Vagina (tissue), 2 donors: ENCODE measurements around the gene DNAI2. TPM values are rescaled to one million over a fixed set of nuclear protein-coding genes. Genes with fewer than 3 reads are reported as not detected.

Experiments
- DNase-seq, 2 donors: peaks; one replicate each; pipeline ENCODE4 v3.0.0-alpha.2; 2017; ENCODE audit errors: extremely low spot score in 2 of 2
- H3K27ac ChIP-seq: fragments of 200-600 bp; sonication (generic); one replicate; pipeline ENCODE4 v1.5.1; 2019
- H3K27me3 ChIP-seq: fragments of 200-600 bp; sonication (generic); one replicate; pipeline ENCODE4 v1.5.1; 2019
- H3K36me3 ChIP-seq, 2 donors: fragments of 200-600 bp; sonication (generic); one replicate each; pipeline ENCODE4 v1.5.1; 2017 to 2019
- H3K4me1 ChIP-seq: fragments of 200-600 bp; sonication (generic); one replicate; pipeline ENCODE4 v1.5.1; 2019
- H3K4me3 ChIP-seq, 2 donors: fragments of 200-600 bp; sonication (generic); 1 replicate in 1 of 2; 2 replicates in 1 of 2; pipeline ENCODE4 v1.5.1; 2016 to 2019
- H3K9me3 ChIP-seq: fragments of 200-600 bp; sonication (generic); one replicate; pipeline ENCODE4 v1.5.1; 2019
- POLR2A ChIP-seq, 2 donors: fragments of 450-650 bp; IDR thresholded peaks; one replicate each; pipeline ENCODE4 v1.6.1; 2017; ENCODE audit warnings: antibody characterized with exemption in 2 of 2, mild to moderate bottlenecking in 2 of 2, moderate library complexity in 2 of 2
- POLR2AphosphoS5 ChIP-seq, 2 donors: sonication (generic); formaldehyde crosslinking; IDR thresholded peaks; one replicate each; pipeline ENCODE4 v1.9.0; 2017; ENCODE audit warnings: antibody characterized with exemption in 2 of 2, mild to moderate bottlenecking in 2 of 2, low read depth in 1 of 2; ENCODE audit not compliant: insufficient read depth in 1 of 2
- intact Hi-C: fragments of 100-400 bp; cut with DNase I; formaldehyde crosslinking; loops from one replicate; pipeline ENCODE4 v1.15.1; 2023
- total RNA-seq: library from RNA; depleted of rRNA; stranded (reverse); fragments of >200 nt; gene quantifications from one replicate; pipeline ENCODE4 v1.2.3, GENCODE V29; 2016
- TF ChIP-seq, protein P1 (sequence below), 3 experiments: fragments of 450-650 bp in 2 of 3; fragments of 200-600 bp in 1 of 3; sonication (generic) in 1 of 3; IDR thresholded peaks; one replicate each; pipeline ENCODE4 v1.5.1; 2017 to 2019; ENCODE audit warnings: antibody characterized with exemption in 3 of 3, mild to moderate bottlenecking in 2 of 3, moderate library complexity in 2 of 3

Gene DNAI2
- total RNA-seq, 1 donor from 2014 or later: not detected

DNA sequence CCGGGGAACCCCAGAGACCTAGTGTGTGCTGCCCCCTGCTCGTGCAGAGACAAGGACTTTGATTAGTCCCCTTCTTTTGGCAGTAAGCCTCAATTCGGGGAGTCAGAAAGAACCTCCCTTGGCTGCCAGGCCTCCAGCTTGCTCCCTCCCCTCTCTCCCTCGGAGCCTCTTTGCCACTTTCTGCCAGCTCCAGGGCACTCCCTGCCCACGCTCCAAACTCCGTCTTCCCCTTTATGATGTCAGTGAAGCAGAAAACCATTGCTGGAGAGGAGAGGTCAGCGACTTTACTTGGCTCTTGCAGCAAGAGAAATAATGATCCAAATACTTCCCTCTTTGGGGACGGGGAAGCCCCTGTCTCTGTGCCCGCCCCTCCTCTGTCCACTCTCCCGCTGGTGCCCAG, 32.6 kb upstream of the DNAI2 start:
- Histone ChIP-seq H3K27ac (no peak overlapping the region), H3K9me3 (no peaks in the 10 kb centered on the region), H3K27me3 (no peaks in the 10 kb centered on the region), H3K36me3 (no peaks in the 10 kb centered on the region), H3K4me3 (no peak overlapping the region), H3K4me1 (no peaks in the 10 kb centered on the region)
- intact Hi-C loops: loop anchor here (2.0 kb wide), 1 partner anchor 23 kb away; no protein-coding TSS in a partner anchor
- TF ChIP-seq, protein P1, sequence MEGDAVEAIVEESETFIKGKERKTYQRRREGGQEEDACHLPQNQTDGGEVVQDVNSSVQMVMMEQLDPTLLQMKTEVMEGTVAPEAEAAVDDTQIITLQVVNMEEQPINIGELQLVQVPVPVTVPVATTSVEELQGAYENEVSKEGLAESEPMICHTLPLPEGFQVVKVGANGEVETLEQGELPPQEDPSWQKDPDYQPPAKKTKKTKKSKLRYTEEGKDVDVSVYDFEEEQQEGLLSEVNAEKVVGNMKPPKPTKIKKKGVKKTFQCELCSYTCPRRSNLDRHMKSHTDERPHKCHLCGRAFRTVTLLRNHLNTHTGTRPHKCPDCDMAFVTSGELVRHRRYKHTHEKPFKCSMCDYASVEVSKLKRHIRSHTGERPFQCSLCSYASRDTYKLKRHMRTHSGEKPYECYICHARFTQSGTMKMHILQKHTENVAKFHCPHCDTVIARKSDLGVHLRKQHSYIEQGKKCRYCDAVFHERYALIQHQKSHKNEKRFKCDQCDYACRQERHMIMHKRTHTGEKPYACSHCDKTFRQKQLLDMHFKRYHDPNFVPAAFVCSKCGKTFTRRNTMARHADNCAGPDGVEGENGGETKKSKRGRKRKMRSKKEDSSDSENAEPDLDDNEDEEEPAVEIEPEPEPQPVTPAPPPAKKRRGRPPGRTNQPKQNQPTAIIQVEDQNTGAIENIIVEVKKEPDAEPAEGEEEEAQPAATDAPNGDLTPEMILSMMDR (IDR thresholded peaks at IDR 0.05): no peak
- TF ChIP-seq POLR2A (IDR thresholded peaks at IDR 0.05): no peak
- no peak for TF ChIP-seq POLR2AphosphoS5 (IDR thresholded peaks at IDR 0.05; ENCODE audit: insufficient read depth in 1 of 2, low read depth in 1 of 2)
- no peak for DNase-seq

DNA sequence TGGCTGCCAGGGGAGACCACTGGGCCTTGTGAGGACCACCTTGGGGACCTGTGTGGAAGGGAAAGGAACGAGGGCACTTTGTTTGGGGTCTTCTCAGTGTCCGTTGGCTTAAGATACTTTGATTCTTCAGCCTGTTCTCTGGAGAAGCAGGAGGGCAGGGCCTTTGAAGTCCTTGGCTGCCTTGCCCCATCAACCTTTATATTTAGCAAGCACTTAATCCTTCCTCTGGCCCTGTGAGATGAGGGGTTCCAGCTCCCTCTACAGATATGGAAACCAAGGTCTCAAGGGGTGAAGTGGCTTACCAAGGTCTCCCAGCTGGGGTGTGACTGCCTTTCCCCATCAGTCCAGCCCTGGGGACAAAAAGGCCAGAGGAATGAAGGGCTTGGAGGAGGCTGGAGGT, 32.2 kb upstream of the DNAI2 start:
- intact Hi-C loops: loop anchor here (2.0 kb wide), 1 partner anchor 23 kb away; no protein-coding TSS in a partner anchor
- H3K27me3 ChIP-seq: no peaks in the 10 kb centered on the region
- H3K36me3 ChIP-seq: no peaks in the 10 kb centered on the region
- no peaks in the 10 kb centered on the region for H3K9me3 ChIP-seq
- H3K4me1 ChIP-seq: no peaks in the 10 kb centered on the region
- no peak for DNase-seq
- H3K4me3 ChIP-seq: no peak overlapping the region
- H3K27ac ChIP-seq: no peak overlapping the region
- TF ChIP-seq, protein P1 (IDR thresholded peaks at IDR 0.05): no peak
- TF ChIP-seq POLR2AphosphoS5 (IDR thresholded peaks at IDR 0.05; ENCODE audit: insufficient read depth in 1 of 2, low read depth in 1 of 2): no peak
- TF ChIP-seq POLR2A (IDR thresholded peaks at IDR 0.05): no peak

DNA sequence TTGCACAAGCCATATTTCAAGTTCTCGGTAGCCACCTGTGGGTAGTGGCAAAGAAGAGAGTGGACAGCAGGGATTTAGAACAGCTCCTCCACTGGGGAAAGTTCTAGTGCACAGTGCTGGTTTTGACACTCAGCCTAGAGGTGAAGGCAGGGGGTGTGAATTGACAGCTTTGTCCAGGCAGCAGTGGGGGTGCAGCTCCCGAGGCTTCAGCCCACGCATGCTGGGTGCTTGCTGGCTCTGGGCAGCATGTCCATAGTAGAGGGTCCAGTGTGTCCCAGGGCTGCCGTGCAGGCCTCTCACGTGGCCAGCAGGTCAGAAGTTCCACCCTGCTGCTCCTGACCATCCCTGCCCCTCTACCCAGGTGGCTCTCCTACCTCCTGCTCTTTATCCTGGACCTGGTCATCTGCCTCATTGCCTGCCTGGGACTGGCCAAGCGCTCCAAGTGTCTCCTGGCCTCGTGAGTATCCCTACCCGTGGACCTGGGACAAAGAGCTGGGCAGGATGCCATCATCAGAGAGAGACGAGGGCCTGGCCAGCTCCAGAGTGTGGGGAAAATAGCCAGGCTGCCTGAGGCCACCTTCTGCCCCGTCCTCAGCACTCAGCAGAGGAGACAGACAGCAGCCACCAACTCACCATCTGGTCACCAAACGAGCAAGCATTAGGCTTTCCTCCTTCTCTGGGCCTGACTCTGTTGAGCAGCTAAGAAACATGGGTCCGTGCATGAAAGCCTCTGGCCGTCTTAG, 30.9 kb upstream of the DNAI2 start:
- H3K27ac ChIP-seq: no peak overlapping the region
- no peaks in the 10 kb centered on the region for H3K36me3 ChIP-seq
- no peaks in the 10 kb centered on the region for H3K4me1 ChIP-seq
- no peaks in the 10 kb centered on the region for H3K27me3 ChIP-seq
- H3K4me3 ChIP-seq: no peak overlapping the region
- no peaks in the 10 kb centered on the region for H3K9me3 ChIP-seq
- intact Hi-C loops: no loop called here
- no peak for DNase-seq
- TF ChIP-seq, protein P1 (IDR thresholded peaks at IDR 0.05): no peak
- TF ChIP-seq POLR2A (IDR thresholded peaks at IDR 0.05) (no peak), POLR2AphosphoS5 (IDR thresholded peaks at IDR 0.05; ENCODE audit: insufficient read depth in 1 of 2, low read depth in 1 of 2) (no peak)

DNA sequence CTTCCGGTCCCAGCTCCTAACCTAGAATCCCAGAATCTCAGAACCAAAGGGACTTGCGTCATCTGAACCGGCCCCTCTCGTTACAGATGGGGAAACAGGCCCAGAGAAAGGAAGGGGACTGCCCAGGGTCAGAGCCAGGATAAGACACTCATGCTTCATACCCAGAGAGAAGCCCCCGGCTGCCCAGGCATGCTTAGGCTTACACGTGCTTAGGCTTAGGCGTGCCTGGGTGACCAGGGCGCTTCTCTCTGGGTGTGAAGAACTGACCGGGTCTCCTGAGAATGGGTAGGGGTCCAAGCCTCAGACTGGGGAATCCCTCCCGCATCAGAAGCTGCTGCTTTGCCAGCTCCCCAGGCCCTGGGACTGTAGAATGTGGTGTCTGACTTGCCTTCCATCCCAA, 29.9 kb upstream of the DNAI2 start:
- H3K9me3 ChIP-seq: no peaks in the 10 kb centered on the region
- DNase-seq: no peak
- TF ChIP-seq POLR2AphosphoS5 (IDR thresholded peaks at IDR 0.05; ENCODE audit: insufficient read depth in 1 of 2, low read depth in 1 of 2): no peak
- TF ChIP-seq POLR2A (IDR thresholded peaks at IDR 0.05): no peak
- TF ChIP-seq, protein P1 (IDR thresholded peaks at IDR 0.05): no peak
- H3K27me3 ChIP-seq: no peaks in the 10 kb centered on the region
- no peak overlapping the region for H3K27ac ChIP-seq
- intact Hi-C loops: no loop called here
- H3K4me3 ChIP-seq: no peak overlapping the region
- no peaks in the 10 kb centered on the region for H3K4me1 ChIP-seq
- H3K36me3 ChIP-seq: no peaks in the 10 kb centered on the region

DNA sequence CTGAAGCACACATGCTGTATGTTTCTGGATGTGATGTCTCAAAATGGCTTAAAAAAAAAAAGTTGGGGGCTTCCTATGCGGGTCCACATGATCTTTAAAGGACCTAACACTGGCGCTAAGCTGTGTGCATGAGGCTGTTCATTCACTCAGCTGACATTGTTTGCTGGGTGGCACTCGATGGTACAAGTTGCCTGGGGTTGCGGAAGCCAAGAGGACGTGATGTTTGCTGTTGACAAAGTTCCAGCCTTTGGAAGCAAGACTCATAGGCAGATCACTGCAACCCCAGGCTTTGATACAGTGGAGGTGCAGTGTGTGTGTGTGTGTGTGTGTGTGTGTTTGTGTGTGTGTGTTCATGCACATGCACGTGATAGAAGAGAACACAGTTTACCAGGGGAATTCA, 29.5 kb upstream of the DNAI2 start:
- Histone ChIP-seq H3K36me3 (no peaks in the 10 kb centered on the region), H3K27me3 (no peaks in the 10 kb centered on the region), H3K4me3 (no peak overlapping the region), H3K4me1 (no peaks in the 10 kb centered on the region), H3K27ac (no peak overlapping the region), H3K9me3 (no peaks in the 10 kb centered on the region)
- intact Hi-C loops: no loop called here
- TF ChIP-seq, protein P1 (IDR thresholded peaks at IDR 0.05): no peak
- TF ChIP-seq POLR2AphosphoS5 (IDR thresholded peaks at IDR 0.05; ENCODE audit: insufficient read depth in 1 of 2, low read depth in 1 of 2) (no peak), POLR2A (IDR thresholded peaks at IDR 0.05) (no peak)
- no peak for DNase-seq
